H9 (cell line): ENCODE results near the gene PLXNB3. TPM values are rescaled to one million over a fixed set of nuclear protein-coding genes. Genes with fewer than 3 reads are reported as not detected.

Experiments
- DNase-seq: peaks from one replicate; pipeline ENCODE4 v3.0.0-alpha.2; 2017
- H2AFZ ChIP-seq: one replicate; pipeline ENCODE4 v1.6.1; 2013; ENCODE audit warnings: mild to moderate bottlenecking, low read length, control low read depth, moderate library complexity
- H2AK5ac ChIP-seq: 2 replicates; pipeline ENCODE4 v1.6.1; 2013; ENCODE audit warnings: low read length, control low read depth, mixed read lengths; ENCODE audit not compliant: insufficient read length
- H2BK120ac ChIP-seq: one replicate; pipeline ENCODE4 v1.6.1; 2013; ENCODE audit warnings: low read depth, mild to moderate bottlenecking, low read length, control low read depth, inconsistent platforms; ENCODE audit not compliant: poor library complexity, severe bottlenecking
- H2BK12ac ChIP-seq: 2 replicates; pipeline ENCODE4 v1.6.1; 2013; ENCODE audit warnings: low read length, control low read depth, mixed read lengths, low read depth; ENCODE audit not compliant: insufficient read length
- H2BK15ac ChIP-seq: 2 replicates; pipeline ENCODE4 v1.6.1; 2013; ENCODE audit warnings: low read depth, low read length, control low read depth
- H2BK20ac ChIP-seq: one replicate; pipeline ENCODE4 v1.6.1; 2013; ENCODE audit warnings: low read depth, mild to moderate bottlenecking, low read length, control low read depth, inconsistent platforms; ENCODE audit not compliant: poor library complexity, severe bottlenecking
- H2BK5ac ChIP-seq: 2 replicates; pipeline ENCODE4 v1.6.1; 2013; ENCODE audit warnings: low read length, control low read depth, mixed read lengths; ENCODE audit not compliant: insufficient read length
- H3K14ac ChIP-seq: 2 replicates; pipeline ENCODE4 v1.6.1; 2013; ENCODE audit warnings: low read length, control low read depth; ENCODE audit not compliant: insufficient read depth
- H3K18ac ChIP-seq: 2 replicates; pipeline ENCODE4 v1.6.1; 2013; ENCODE audit warnings: low read depth, mild to moderate bottlenecking, mixed read lengths, low read length, control low read depth; ENCODE audit not compliant: insufficient read length
- H3K23ac ChIP-seq: 2 replicates; pipeline ENCODE4 v1.6.1; 2013; ENCODE audit warnings: low read length, control low read depth, mixed read lengths, low read depth; ENCODE audit not compliant: insufficient read length
- H3K23me2 ChIP-seq: 2 replicates; pipeline ENCODE4 v1.6.1; 2013; ENCODE audit warnings: low read depth, mild to moderate bottlenecking, mixed read lengths, low read length, control low read depth; ENCODE audit not compliant: insufficient read length, poor library complexity, severe bottlenecking
- H3K27ac ChIP-seq: 2 replicates; pipeline ENCODE4 v1.5.1; 2013; ENCODE audit warnings: low read length, control low read depth, mixed read lengths, low read depth; ENCODE audit not compliant: insufficient read length
- H3K27me3 ChIP-seq: 2 replicates; pipeline ENCODE4 v1.6.1; 2013; ENCODE audit warnings: low read length, control low read depth, inconsistent platforms; ENCODE audit not compliant: insufficient read depth
- H3K4ac ChIP-seq: 2 replicates; pipeline ENCODE4 v1.6.1; 2013; ENCODE audit warnings: low read depth, mild to moderate bottlenecking, control low read depth, inconsistent platforms, low read length, moderate library complexity
- H3K4me1 ChIP-seq: 2 replicates; pipeline ENCODE4 v1.6.1; 2013; ENCODE audit warnings: low read length, control low read depth, inconsistent platforms; ENCODE audit not compliant: insufficient read depth
- H3K4me2 ChIP-seq: 2 replicates; pipeline ENCODE4 v1.6.1; 2013; ENCODE audit warnings: low read length, control low read depth, mixed read lengths; ENCODE audit not compliant: insufficient read length, insufficient read depth
- H3K56ac ChIP-seq: 2 replicates; pipeline ENCODE4 v1.6.1; 2013; ENCODE audit warnings: low read depth, mild to moderate bottlenecking, mixed read lengths, low read length, control low read depth; ENCODE audit not compliant: insufficient read length
- H3K79me1 ChIP-seq: 2 replicates; pipeline ENCODE4 v1.6.1; 2013; ENCODE audit warnings: low read depth, mild to moderate bottlenecking, moderate library complexity, low read length, control low read depth, inconsistent platforms; ENCODE audit not compliant: insufficient read depth, poor library complexity, severe bottlenecking
- H3K79me2 ChIP-seq: 2 replicates; pipeline ENCODE4 v1.6.1; 2013; ENCODE audit warnings: low read length, control low read depth, inconsistent platforms; ENCODE audit not compliant: insufficient read depth
- H3K9ac ChIP-seq: 2 replicates; pipeline ENCODE4 v1.6.1; 2013; ENCODE audit warnings: low read length, control low read depth, mixed read lengths; ENCODE audit not compliant: insufficient read length; ENCODE audit errors: extremely low read depth
- H3K9me3 ChIP-seq: one replicate; pipeline ENCODE4 v1.6.1; 2013; ENCODE audit warnings: low read depth, low read length, inconsistent platforms; ENCODE audit not compliant: control insufficient read depth
- H3T11ph ChIP-seq: one replicate; pipeline ENCODE4 v1.6.1; 2013; ENCODE audit warnings: mild to moderate bottlenecking, low read length, control low read depth, inconsistent platforms
- H4K20me1 ChIP-seq: one replicate; pipeline ENCODE4 v1.6.1; 2013; ENCODE audit not compliant: control insufficient read depth, insufficient read length, insufficient read depth
- H4K5ac ChIP-seq: 2 replicates; pipeline ENCODE4 v1.6.1; 2013; ENCODE audit warnings: low read depth, mild to moderate bottlenecking, mixed read lengths, low read length, control low read depth; ENCODE audit not compliant: insufficient read length
- H4K8ac ChIP-seq: replicated peaks from 2 replicates; pipeline ENCODE4 v1.6.1; 2013; ENCODE audit warnings: low read length, control low read depth, mixed read lengths, low read depth; ENCODE audit not compliant: insufficient read length
- H4K91ac ChIP-seq: 2 replicates; pipeline ENCODE4 v1.6.1; 2013; ENCODE audit warnings: low read depth, mild to moderate bottlenecking, moderate library complexity, mixed read lengths, low read length, control low read depth; ENCODE audit not compliant: insufficient read length
- H3K27ac Mint-ChIP-seq, 3 experiments: 2 replicates in 2 of 3; 3 replicates in 1 of 3; pipeline ENCODE4 v1.8.0; 2020 to 2021; ENCODE audit warnings: mixed read lengths in 3 of 3, mild to moderate bottlenecking in 1 of 3, moderate library complexity in 1 of 3
- H3K27me3 Mint-ChIP-seq: 2 replicates; pipeline ENCODE4 v1.8.0; 2021; ENCODE audit warnings: low read depth, mild to moderate bottlenecking, moderate library complexity, mixed read lengths
- H3K36me3 Mint-ChIP-seq, 3 experiments: 2 replicates in 2 of 3; 3 replicates in 1 of 3; pipeline ENCODE4 v1.8.0; 2020 to 2021; ENCODE audit warnings: low read depth in 3 of 3, mixed read lengths in 3 of 3; ENCODE audit not compliant: insufficient read depth in 1 of 3
- H3K4me1 Mint-ChIP-seq, 2 experiments: 2 replicates each; pipeline ENCODE4 v1.8.0; 2020; ENCODE audit warnings: mixed read lengths in 2 of 2
- H3K4me3 Mint-ChIP-seq, 2 experiments: 2 replicates in 1 of 2; 3 replicates in 1 of 2; pipeline ENCODE4 v1.8.0; 2020 to 2021; ENCODE audit warnings: mild to moderate bottlenecking in 2 of 2, mixed read lengths in 2 of 2, moderate library complexity in 1 of 2
- H3K9me3 Mint-ChIP-seq, 2 experiments: 2 replicates in 1 of 2; 3 replicates in 1 of 2; pipeline ENCODE4 v1.8.0; 2020; ENCODE audit warnings: mild to moderate bottlenecking in 2 of 2, mixed read lengths in 2 of 2, moderate library complexity in 1 of 2
- CTCF ChIP-seq: fragments of 200-600 bp; sonication (generic); conservative IDR thresholded peaks from 3 replicates; pipeline ENCODE4 v1.8.0; 2021; ENCODE audit warnings: antibody characterized with exemption, mild to moderate bottlenecking
- WGBS: extraction: QIAGEN DNeasy Blood & Tissue Kit; methylation state at CpG from one replicate; pipeline ENCODE4 v1.1.7; 2013; ENCODE audit warnings: missing lambda C conversion rate, low lambda C conversion rate, mixed read lengths; ENCODE audit not compliant: insufficient read length; ENCODE audit errors: extremely low coverage; 5-methylcytosine and 5-hydroxymethylcytosine counted together
- total RNA-seq: library from RNA; stranded (reverse); gene quantifications from 2 replicates; pipeline ENCODE4 v1.2.1, GENCODE V29; 2021

The PLXNB3 gene
- total RNA-seq, 1 experiment from 2014 or later = 1.9 TPM

DNA sequence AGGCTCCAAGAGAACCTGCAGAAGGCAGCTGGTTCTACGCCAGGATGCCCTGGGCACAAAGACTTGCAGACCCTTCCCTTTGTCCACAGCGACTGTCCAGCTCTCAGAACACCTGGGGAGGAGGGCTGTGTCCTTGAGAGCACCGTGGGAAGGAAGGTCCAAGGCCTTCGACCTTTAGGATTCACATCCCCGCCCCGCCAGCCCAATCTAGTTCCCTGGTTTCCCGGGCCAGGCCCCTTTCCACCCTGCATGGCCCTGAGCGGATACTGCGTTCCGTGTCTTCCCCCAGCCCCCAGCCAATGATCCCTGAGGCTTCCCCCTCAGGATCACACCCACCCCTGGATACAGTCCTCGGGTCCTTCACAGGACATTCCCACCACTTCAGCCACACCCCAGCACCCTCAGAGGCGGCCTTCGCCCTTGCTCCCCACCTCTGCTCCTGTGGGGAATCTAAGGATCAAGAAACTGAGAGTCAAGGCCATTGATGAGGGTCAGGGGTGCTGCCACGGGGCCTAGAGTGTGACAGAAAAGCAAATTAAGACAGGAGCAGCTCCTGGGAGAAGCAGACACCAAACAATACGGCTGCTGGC lies 30.3 kb upstream of the PLXNB3 start:
- peaks cover 75 to 80% of the 10 kb centered on the region in 2 experiments for H3K9me3 Mint-ChIP-seq
- H3K9me3 ChIP-seq = peaks cover 48% of the 10 kb centered on the region
- peaks cover 12 to 47% (median 33%) of the 10 kb centered on the region in 3 experiments for H3K36me3 Mint-ChIP-seq
- no peak overlapping the region for H4K8ac ChIP-seq
- no peak overlapping the region for H2BK15ac ChIP-seq
- no peaks in the 10 kb centered on the region for H3K23me2 ChIP-seq
- no peak overlapping the region for H3T11ph ChIP-seq
- no peaks in the 10 kb centered on the region for H3K79me2 ChIP-seq
- no peaks in the 10 kb centered on the region for H3K27me3 ChIP-seq
- H3K23ac ChIP-seq = no peak overlapping the region
- H3K79me1 ChIP-seq = no peaks in the 10 kb centered on the region
- no peak for DNase-seq
- no peak overlapping the region for H3K56ac ChIP-seq
- H3K4ac ChIP-seq = no peak overlapping the region
- no peak overlapping the region for H2BK12ac ChIP-seq
- H3K18ac ChIP-seq = no peak overlapping the region
- WGBS = no CpG with 5 or more reads among the region's 15 CpGs
- no peak for TF ChIP-seq CTCF
- no peak overlapping the region for H2BK5ac ChIP-seq
- H2BK20ac ChIP-seq = no peak overlapping the region
- H3K9ac ChIP-seq = no peak overlapping the region
- H3K4me2 ChIP-seq = no peak overlapping the region
- no peaks in the 10 kb centered on the region for H4K20me1 ChIP-seq
- H3K27ac Mint-ChIP-seq = no peak overlapping the region
- H4K91ac ChIP-seq = no peak overlapping the region
- H3K4me1 ChIP-seq = no peaks in the 10 kb centered on the region
- peaks cover 7 to 8% of the 10 kb centered on the region in 2 experiments for H3K4me1 Mint-ChIP-seq
- no peak overlapping the region for H3K4me3 Mint-ChIP-seq
- no peak overlapping the region for H2BK120ac ChIP-seq
- H3K27me3 Mint-ChIP-seq = no peaks in the 10 kb centered on the region; the same call in 1 of the 2 replicates
- H4K5ac ChIP-seq = no peak overlapping the region
- no peak overlapping the region for H3K14ac ChIP-seq
- no peak overlapping the region for H2AK5ac ChIP-seq
- no peak overlapping the region for H3K27ac ChIP-seq
- no peak overlapping the region for H2AFZ ChIP-seq
